Epithelial cell of esophagus (primary cell): ENCODE data around the gene VPS36.
A peak's percentile ranks its signal among the peaks of the same experiment; 100 is the strongest.
"Not testable (repeated sequence)": the region's sequence is repeated elsewhere in the genome, so short reads cannot be mapped to it uniquely, and the experiment has no call there.

Experiments used
- DNase-seq: peaks from one replicate; pipeline ENCODE4 v3.0.0; 2010; ENCODE audit warnings: low read depth
- H3K4me3 ChIP-seq: 2 replicates; pipeline ENCODE4 v1.5.1; 2011; ENCODE audit warnings: mild to moderate bottlenecking, low read length, control low read depth
- CTCF ChIP-seq: IDR thresholded peaks from 2 replicates; pipeline ENCODE4 v1.5.1; 2011; ENCODE audit warnings: low read depth, mild to moderate bottlenecking, low read length, control low read depth, inconsistent platforms; ENCODE audit not compliant: insufficient read depth; ENCODE audit errors: missing control alignments

Gene VPS36

DNA sequence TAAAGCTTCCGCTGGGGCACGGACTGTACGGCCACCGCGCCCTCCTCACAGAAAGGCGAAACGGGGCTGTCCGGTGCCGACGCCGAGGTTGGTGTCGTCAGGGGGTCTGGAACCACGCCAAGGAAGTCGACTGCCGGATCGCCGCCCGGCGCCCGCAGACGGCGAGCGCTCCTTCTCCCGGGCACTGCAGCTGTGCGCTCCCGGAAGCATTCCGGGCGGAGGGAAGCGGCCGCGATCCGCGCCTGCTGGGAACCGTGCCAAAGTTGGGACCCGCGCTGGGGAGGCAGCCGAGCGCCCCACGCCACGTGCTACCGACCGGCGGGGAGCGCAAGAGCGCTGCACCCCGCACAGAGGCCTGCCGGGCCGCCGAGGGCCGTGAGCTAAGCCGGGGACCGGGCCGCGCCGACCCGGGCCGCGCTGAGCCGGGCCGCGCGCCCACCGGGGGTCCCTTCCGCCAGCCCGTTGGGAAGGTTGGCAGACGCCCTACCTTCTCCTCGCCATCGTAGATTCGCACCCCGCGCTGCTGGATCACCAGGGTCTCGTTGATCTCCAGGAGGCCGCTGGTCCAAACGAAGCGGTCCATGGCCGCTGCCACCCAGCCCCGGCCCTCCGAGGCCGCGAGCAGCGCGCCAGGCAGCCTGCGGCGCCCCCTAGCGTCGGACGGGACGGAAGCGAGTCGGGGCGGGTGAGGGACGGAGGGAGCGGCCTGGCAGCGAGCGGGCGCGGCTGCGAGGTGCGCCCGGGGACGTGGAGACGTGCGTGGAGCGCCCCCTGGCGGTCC is at the start of gene VPS36:
TSS of gene VPS36 (minus strand) at position 623 of the 781 bp plus-strand sequence. CDS start at position 583, 40 bp downstream.
- no peak for TF ChIP-seq CTCF
- H3K4me3 ChIP-seq = peak within 1 kb of the TSS; percentile 85
- peak; percentile 96 for DNase-seq

GRCh38 chr13:52497979-52498378 is 47.5 kb upstream of the VPS36 start:
- DNase-seq, H3K4me3 ChIP-seq: not testable (repeated sequence)

- DNase-seq = peak; percentile 5
- H3K4me3 ChIP-seq = not testable (repeated sequence)
Observed at GRCh38 chr13:52494241-52494640, 43.8 kb upstream of the VPS36 start.

DNA sequence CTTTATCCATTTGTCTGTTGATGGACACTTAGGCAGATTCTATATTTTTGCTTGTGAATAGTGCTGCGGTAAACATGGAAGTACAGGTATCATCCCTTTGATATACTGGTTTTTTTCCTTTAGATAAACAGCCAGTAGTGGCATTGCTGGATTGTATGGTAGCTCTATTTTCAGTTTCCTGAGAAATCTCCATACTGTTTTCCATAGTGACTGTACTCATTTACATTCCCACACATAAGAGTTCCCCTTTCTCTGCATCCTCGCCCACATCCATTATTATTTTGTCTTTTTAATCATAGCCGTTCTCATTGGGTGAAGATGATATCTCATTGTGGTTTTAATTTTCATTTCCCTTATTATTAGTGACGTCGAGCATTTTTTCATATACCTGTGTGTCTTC is 40.6 kb upstream of the VPS36 start:
- not testable (repeated sequence) for DNase-seq, H3K4me3 ChIP-seq

- not testable (repeated sequence) for H3K4me3 ChIP-seq, DNase-seq
Observed at GRCh38 chr13:52488763-52489162, 38.3 kb upstream of the VPS36 start.

DNA sequence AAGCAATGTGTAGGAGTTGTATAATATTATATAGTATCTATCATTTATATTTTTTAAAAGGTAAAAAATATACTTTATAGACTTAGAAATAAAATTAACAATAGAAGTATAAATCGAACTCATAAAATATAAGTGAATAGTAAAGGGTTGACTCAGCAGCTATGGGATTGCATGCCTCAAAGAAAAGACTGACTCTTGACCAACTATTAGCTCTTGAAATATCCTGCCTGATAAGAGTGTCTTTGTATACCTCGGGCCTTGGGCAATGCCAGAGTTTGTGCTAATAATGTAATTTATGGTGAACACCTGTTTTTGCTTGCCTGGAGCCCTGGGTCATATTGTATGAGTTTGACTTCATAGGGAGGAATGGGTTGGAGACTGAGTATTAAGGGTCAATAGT is 36.6 kb upstream of the VPS36 start:
- H3K4me3 ChIP-seq, DNase-seq: not testable (repeated sequence)

DNA sequence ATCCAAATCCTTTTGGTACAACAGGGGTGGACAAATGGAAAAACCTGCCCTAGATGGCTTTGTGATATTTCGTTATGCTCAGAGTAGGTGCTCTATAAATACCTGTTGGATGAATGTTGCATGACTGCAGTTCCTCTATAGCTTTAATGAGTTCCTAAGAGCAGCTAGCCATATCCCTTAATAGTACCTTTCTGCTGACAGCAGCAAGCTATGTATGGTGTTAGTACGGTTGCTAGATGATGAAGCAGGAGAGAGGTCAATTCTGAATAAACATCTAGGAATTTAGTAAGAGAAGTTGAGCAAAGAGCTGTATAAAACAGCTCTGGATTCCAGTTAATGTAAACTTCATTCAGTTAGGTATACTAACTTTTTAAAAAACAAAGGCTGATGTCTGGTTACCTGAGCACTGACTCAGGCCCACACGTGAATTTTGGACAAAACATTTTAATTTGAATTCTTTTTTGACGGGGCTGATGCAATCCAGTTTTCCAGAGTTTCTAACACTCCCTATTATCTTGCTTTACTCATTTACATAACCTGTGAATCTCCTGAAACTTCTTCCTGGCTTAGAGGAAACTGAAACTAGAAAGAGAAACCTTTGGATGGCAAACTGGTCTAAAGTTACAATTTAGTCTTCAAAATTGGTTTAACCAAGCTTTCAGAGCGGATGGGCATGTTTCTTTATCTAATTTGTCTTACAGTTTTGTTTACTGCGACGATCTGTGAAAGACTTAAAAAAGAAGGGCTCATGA is 30.4 kb upstream of the VPS36 start:
- not testable (repeated sequence) for H3K4me3 ChIP-seq
- peak; percentile 11 for DNase-seq

DNA sequence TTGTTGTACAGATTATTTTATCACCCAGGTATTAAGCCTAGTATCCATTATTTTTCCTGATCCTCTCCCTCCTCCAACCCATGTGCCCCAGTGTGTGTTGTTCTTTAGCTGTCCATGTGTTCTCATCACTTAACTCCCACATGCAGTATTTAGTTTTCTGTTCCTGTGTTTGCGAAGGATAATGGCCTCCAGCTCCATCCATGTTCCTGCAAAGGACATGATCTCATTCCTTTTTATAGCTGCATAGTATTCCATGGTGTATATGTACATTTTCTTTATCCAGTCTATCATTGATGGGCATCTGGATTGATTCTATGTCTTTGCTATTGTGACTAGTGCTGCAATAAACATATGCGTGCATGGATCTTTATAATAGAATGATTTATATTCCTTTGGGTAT is 18.1 kb upstream of the VPS36 start:
- not testable (repeated sequence) for H3K4me3 ChIP-seq, DNase-seq

GRCh38 chr13:52463526-52463925 is 13.1 kb upstream of the VPS36 start:
- H3K4me3 ChIP-seq = no peak overlapping the region
- TF ChIP-seq CTCF = no peak
- DNase-seq = no peak

GRCh38 chr13:52461265-52461664 is 10.8 kb upstream of the VPS36 start:
- TF ChIP-seq CTCF = no peak
- no peak for DNase-seq
- H3K4me3 ChIP-seq = no peak overlapping the region

GRCh38 chr13:52459668-52460067 is 9.2 kb upstream of the VPS36 start:
- DNase-seq = peak; percentile 84
- H3K4me3 ChIP-seq = no peak overlapping the region

More at GRCh38 chr13:52459668-52460067, 9.2 kb upstream of the VPS36 start:
- no peak for TF ChIP-seq CTCF
